Activated CD4-positive, alpha-beta T cell treated with anti-CD3 and anti-CD28 coated beads, Interleukin-10, Interleukin-2, amounts not matched to agents 100 ng/mL and 50 ng/mL, durations not matched to agents 16 hours and 8 hours (primary cell): ENCODE results near the gene C1QTNF1.
A peak's percentile ranks its signal among the peaks of the same experiment; 100 is the strongest.

ENCODE experiments used
- DNase-seq: peaks from one replicate; pipeline ENCODE4 v3.0.0-alpha.2; 2020

The C1QTNF1 gene

DNA sequence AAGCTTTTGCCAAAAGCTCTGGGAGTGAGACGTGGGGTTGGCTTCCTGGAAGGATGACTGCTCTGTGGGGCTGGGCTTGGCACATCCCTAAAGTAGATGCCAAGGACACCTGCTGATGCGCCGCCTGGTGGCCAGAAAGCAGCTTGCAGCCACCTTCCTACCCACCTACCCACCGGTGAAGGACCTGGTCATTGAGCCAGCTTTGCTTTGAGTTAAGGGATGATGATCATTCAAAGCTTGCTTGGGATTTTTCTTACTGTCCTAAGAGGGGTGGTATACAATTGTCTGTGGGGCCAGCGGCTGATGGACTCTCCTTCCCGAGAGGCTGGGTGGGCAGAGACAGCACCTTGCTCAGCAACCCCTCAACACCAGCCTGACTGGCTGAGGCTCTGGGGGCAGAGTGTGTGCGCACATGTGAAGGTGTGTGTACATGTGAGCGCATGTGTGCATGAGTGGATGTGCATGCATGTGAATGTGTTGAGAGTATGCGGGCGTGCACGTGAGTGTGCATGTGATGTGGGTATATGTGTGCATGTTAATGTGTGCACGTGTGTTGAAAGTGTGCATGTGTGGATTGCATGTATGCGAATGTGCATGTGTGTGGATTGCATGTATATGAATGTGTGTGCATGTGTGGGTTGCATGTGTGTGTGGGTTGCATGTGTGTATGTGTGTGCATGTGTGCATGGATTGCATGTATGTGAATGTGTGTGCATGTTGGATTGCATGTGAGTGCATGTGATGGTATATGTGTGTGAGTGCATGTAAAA lies 18.6 kb downstream of the C1QTNF1 start:
- peak; percentile 40 for DNase-seq

DNA sequence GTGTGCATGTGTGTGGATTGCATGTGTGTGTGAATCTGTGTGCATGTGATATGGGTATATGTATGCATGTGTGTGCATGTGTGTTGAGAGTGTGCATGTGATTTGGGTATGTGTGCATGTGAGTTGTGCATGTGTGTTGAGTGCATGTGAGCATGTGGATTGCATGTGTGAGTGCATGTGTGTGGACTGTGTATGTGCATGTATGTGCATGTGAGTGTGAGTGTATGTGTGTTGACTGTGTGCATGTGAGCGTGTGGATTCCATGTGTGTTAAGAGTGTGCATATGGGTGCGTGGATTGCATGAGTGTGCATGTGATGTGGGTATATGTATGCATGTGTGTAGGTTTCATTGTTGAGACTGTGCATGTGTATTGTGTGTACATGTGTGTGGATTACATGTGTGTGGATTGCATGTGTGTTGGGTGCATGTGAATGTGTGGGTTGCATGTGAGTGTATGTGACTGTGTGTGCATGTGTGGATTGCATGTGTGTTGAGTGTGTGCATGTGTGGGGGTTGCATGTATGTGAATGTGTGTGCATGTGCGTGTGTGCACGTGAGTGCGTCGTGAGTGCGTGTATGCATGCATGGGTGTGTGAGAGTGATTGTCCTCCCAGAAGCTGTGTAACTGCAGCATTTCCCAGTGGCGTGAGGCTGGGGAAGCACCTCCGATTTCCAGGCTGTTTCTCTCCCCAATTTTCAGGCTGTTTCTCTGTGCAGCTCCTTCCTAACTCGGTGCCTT lies 19.4 kb downstream of the C1QTNF1 start:
- no peak for DNase-seq

DNA sequence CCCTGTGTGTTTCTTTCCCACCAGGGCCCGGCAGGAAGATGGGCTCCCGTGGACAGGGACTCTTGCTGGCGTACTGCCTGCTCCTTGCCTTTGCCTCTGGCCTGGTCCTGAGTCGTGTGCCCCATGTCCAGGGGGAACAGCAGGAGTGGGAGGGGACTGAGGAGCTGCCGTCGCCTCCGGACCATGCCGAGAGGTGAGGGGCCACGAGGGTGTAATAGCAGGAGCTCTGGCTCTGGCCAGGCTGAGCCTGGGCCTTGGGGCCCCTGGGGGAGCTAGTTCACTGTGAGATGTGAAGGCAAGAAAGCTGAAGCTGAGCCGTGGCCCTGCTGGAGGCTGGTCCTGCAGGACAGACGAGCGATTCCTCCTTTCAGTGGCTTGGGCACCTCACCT lies 20.0 kb downstream of the C1QTNF1 start:
- no peak for DNase-seq

DNA sequence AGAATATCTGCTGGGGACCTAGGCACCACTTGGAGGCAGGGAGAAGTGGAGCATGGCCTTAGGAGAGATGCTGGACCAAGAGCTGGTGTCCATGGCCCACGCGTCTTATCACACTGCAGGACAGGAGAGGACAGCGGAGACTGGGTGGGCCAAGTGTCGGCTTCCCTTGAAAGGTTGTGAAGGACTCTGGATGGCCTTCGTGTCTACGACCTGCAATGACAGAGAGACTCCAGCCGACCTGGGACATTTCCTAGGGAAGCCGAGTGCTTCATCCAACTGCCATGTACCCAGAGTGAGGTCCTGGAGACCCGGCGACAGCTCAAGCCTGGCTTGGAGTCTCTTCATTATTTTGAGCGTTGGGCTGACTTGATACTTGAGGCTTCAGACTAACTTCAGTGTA lies 20.5 kb downstream of the C1QTNF1 start:
- no peak for DNase-seq

DNA sequence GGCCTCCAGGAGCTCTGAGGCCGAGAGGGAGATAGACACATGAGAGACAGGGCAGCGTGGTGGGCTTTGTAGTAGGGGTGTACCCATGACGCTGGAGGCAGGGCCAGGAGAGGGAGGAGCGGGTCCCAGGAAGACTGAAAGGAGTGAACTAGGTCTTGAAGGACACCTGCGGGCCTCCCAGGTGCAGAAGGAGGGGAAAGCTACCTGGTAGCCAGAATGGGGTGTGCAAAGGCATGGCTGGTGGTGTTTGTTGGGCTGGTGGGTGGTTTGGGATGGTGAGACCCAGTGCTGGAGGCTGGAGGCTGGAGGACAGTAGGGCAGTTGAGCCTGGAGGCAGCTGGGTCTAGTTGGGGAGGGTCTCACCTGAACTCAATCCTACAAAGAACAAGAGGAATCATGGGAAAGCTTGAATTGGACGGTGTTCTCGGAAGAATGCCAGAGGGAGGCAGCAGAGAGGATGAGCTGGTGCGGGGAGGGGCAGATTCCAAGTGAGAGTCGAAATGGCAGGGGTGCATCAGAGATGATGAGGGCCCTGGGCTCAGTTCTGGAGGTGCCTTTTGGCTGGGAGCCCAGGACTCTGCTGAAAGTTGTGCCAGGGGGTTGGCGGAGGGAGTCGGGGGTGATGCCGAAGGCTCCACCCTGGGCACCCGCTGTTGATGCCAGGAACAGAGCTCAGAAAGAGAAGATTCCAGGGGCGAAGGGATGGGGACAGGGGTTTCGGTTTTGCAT lies 21.2 kb downstream of the C1QTNF1 start:
- DNase-seq: no peak

DNA sequence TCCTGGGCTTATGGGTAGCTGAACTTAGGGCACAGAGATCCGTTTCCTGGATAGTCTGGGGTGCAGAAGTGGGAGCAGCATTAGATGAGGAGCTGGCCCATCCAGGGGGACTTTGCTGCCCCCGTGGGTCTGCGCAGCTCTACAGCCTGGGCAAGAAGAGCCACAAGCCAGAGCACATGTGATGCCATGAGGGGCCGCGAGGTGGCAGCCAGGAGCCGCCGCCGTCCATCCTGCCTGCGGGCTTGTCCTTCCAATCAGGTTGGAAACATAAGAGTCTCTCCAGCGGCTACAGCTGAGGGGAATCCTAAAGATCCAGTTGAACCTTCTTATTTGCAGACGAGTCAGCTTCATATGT lies 21.9 kb downstream of the C1QTNF1 start:
- DNase-seq: peak; percentile 64

DNA sequence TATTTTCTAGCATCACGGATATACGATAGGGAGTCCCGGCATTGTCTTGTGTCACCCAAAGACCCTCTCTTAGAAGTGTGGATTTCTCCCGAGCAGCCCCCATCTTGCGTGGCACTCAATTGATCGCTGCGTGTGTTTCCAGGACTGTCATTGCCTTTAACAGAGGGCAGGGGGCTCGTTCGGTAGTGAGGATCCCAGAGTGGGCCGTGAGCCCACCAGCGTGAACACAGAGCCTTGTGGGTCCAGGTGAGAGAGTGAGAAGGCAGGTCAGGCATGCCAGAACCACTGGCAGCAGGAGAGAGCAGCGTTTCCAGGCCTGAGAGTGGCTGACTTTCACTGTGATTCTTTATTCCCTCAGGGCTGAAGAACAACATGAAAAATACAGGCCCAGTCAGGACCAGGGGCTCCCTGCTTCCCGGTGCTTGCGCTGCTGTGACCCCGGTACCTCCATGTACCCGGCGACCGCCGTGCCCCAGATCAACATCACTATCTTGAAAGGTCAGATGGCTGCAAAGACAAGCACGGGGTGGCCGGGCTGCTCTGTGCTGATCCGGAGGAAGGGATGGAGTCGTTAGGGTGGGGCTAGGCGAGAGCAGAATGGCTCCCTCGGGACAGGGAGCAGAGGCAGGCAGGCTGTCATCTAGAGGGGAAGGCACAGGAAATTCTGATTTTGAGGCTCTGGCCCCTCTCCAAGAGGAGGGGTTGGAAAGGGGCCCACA lies 22.4 kb downstream of the C1QTNF1 start:
- DNase-seq: no peak

DNA sequence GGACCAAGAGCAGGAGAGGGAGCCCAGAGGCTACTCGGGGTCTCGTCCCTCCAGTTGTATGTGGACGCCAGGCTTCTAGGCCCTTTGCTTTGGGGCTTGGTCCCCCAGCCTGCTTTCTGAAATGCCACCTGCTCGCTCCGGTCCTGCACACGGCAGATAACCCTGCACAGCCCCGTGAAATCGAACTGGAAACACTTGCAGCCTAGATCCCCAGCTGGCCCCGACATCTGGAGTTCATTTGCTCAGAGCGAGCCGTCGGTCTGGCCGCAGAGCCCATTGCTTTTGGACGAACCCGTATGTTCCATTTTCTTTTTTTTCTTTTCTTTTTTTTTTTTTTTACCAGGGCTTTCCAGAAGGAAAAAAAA lies 22.9 kb downstream of the C1QTNF1 start:
- no peak for DNase-seq

DNA sequence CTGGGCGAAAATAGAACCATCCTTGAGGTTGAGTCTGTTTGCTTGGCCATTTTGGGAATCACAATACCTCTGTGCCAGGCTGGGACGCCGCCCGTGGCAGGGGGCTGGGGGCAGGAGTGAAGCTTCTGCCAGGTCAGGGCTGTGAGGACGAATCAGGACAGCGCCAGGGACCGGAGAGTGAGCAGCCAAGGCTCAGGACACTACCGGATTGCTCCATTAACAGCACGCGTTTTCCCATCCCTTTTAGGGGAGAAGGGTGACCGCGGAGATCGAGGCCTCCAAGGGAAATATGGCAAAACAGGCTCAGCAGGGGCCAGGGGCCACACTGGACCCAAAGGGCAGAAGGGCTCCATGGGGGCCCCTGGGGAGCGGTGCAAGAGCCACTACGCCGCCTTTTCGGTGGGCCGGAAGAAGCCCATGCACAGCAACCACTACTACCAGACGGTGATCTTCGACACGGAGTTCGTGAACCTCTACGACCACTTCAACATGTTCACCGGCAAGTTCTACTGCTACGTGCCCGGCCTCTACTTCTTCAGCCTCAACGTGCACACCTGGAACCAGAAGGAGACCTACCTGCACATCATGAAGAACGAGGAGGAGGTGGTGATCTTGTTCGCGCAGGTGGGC lies 23.4 kb downstream of the C1QTNF1 start:
- DNase-seq: no peak

DNA sequence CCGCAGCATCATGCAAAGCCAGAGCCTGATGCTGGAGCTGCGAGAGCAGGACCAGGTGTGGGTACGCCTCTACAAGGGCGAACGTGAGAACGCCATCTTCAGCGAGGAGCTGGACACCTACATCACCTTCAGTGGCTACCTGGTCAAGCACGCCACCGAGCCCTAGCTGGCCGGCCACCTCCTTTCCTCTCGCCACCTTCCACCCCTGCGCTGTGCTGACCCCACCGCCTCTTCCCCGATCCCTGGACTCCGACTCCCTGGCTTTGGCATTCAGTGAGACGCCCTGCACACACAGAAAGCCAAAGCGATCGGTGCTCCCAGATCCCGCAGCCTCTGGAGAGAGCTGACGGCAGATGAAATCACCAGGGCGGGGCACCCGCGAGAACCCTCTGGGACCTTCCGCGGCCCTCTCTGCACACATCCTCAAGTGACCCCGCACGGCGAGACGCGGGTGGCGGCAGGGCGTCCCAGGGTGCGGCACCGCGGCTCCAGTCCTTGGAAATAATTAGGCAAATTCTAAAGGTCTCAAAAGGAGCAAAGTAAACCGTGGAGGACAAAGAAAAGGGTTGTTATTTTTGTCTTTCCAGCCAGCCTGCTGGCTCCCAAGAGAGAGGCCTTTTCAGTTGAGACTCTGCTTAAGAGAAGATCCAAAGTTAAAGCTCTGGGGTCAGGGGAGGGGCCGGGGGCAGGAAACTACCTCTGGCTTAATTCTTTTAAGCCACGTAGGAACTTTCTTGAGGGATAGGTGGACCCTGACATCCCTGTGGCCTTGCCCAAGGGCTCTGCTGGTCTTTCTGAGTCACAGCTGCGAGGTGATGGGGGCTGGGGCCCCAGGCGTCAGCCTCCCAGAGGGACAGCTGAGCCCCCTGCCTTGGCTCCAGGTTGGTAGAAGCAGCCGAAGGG lies 24.2 kb downstream of the C1QTNF1 start:
- DNase-seq: no peak

DNA sequence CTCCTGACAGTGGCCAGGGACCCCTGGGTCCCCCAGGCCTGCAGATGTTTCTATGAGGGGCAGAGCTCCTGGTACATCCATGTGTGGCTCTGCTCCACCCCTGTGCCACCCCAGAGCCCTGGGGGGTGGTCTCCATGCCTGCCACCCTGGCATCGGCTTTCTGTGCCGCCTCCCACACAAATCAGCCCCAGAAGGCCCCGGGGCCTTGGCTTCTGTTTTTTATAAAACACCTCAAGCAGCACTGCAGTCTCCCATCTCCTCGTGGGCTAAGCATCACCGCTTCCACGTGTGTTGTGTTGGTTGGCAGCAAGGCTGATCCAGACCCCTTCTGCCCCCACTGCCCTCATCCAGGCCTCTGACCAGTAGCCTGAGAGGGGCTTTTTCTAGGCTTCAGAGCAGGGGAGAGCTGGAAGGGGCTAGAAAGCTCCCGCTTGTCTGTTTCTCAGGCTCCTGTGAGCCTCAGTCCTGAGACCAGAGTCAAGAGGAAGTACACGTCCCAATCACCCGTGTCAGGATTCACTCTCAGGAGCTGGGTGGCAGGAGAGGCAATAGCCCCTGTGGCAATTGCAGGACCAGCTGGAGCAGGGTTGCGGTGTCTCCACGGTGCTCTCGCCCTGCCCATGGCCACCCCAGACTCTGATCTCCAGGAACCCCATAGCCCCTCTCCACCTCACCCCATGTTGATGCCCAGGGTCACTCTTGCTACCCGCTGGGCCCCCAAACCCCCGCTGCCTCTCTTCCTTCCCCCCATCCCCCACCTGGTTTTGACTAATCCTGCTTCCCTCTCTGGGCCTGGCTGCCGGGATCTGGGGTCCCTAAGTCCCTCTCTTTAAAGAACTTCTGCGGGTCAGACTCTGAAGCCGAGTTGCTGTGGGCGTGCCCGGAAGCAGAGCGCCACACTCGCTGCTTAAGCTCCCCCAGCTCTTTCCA lies 25.1 kb downstream of the C1QTNF1 start:
- no peak for DNase-seq

DNA sequence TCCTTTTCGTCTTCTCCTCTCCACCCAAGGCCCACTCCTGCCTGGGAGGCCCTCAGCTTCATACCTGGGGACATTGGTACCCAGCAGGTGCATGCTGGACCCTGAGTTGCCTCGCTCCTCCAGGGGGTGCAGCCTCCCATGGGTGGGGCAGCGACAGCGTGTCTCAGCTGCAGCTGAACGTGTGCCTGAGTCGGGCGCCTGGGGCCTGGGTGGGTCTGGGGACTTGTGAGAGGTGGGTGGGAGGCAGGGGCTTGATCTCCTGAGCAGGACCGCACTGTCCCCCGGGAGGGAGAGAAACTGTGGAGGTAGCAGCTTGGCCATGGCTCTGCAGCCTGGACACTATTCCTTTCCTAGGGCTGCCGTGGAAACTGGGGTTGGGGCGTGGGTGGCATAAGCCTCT lies 25.9 kb downstream of the C1QTNF1 start:
- DNase-seq: no peak

DNA sequence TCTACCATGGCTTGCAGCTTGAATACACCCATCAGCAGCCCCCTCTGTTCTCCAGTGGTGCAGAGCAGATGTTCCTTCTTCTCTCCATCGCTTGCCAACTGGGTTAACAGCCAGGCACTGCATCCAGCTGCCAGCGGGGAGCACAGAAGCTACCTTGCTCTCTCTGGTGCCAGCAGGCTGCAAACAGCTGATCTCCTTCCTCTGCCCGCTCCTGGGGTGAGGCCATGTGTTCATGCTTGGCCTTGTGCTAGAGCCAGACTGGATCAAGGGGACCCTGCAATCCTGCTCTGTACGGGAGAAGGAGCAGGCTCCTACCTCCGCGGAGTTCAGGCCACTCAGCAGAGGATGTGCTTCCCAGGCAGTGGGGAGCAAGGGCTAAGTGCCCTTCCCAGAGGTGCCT lies 26.6 kb downstream of the C1QTNF1 start:
- DNase-seq: no peak

DNA sequence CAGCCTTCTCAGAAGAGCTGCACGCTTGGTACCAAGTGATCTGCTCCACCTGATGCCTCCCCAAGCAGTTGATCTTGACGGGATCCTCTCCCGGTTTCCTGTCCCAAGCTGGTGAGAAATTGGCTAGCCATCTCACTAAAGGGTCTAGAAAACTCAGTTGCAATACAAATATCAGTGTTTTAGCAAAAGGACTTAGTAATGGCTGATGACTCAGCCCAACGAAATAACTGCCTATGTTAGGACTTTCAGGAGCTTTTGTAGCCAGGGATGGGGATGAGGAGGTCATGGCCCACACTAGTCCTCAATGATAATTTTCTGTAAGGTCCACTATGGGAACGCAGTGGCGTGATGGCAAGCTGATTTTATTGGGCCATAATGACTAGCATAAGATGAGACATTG lies 27.3 kb downstream of the C1QTNF1 start:
- DNase-seq: no peak

DNA sequence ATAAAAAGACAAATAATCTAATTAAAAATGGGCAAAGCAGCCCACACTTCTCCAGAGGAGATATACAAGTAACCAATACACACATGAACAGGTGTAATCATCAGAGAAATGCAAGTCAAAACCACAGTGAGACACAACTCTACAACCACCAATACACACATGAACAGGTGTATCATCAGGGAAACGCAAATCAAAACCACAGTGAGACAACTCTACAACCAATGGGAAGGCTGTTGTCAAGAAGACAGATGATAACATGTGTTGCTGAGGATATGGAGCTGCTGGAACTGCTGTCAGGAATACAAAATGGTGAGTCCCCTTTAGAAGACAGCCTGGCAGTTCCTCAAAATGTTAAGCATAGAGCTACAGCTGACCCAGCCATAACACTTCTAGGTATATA lies 28.2 kb downstream of the C1QTNF1 start:
- DNase-seq: no peak

DNA sequence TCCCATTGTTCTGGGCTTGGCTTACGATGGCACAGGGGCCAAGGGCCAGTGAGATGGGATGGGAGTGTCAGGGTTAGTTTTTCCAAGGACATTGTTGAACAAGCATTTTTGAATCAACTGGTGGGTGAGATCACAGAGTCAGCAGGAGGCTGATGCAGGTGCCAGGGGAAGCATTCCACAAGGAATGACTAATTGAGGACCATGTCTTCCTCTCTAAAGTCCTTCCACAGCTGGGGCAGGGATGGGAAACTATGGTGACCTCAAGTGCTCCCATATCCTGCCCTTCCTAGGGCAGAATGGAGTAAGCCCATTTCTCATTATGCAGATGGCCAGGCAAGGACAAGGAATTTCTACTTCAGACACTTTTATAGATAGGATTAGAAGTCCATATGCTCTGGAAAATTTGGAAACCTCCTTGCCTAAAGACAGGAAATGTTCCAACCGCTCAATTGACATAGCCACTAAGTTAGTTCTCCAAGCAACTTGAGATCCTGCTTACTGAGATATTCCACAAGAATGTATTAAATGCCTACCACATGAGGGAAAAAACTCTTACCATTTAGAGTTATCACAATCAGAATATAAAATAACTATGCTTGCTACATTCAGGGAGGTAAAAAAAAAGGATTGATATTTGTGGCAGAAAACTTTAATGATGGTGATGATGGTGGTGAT lies 29.4 kb downstream of the C1QTNF1 start:
- no peak for DNase-seq

DNA sequence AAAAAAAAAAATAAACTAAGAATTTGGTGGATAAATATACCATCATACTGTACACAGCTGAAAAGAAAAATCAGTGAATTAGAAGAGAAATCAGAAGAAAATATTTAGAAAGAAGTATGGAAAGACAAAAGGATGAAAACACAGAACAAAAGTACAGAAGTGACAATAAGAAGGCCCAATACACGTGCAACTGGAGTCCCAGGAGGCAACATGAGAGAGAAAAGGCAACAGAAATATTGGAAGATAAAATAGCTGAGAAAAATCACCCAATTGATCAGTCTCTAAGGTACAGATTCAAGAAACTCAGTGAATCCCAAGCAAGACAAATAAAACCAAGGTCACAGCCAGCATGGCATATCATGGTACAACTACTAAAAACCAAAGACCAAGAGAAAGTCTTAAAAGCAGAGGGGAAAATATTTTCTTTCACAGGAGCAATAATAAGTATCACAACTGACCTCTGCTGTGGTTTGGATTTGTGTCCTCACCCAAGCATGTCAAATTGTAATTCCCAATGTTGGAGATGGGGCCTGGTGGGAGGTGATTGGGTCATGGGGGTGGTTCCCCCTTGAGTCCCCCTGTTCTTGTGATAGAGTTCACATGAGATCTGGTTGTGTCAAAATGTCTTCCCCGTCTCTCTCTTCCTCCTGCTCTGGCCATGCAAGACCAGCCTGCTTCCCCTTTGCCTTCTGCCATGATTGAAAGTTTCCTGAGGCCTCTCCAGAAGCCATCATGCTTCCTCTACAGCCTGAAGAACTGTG lies 30.4 kb downstream of the C1QTNF1 start:
- no peak for DNase-seq

DNA sequence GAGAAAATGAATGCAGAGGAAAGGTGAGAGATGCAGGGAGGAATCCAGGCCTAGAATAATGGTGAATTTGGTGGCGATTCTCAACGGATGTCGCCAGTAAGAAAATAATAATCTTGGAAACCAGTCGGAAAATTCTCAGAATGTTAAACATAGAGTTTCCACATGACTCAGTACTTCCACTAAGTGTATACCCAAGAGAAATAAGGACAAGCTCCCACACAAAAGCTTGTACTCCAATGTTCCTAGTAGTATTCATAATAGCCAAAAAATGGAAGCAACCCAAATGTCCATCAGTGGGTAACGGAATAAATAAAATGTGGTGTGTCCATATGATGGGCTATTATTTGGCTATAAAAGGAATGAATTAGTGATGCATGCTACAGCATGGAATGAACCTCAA lies 31.2 kb downstream of the C1QTNF1 start:
- no peak for DNase-seq

DNA sequence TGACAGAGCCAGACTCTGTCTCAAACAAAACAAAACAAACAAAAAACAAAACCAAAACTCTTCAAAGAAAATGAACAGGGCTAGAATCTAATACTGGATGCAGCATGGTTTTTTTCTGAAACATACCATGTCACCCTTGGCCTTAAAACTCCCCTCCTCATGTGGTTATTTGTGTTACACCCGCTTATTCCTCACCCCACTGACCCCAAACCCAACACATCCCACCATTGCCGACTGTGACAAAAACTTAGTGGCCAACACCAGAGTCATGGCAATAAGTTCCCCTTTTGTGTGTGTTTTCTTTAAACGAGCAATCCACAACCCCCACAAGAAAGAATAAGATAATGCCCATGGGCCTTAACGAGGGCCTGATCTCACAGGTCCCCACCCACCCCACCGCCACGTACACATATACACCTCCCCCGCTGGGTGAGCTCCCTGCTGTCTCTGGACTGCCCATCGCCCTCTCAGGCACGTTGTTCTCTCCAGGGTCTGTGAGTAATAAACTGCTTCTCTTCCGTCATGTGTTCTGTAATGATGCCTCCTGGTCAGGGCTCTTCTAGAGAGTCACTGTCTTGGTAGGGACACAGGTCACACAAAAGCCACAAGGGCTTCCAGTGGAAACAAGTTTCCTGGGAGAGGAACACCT lies 33.9 kb downstream of the C1QTNF1 start:
- no peak for DNase-seq
